ENCODE data around the gene UNG. TPM values are rescaled to one million over a fixed set of nuclear protein-coding genes. Genes with fewer than 3 reads are reported as not detected.
A peak's percentile ranks its signal among the peaks of the same experiment; 100 is the strongest.

UNG gene
- total RNA-seq, 1 donor from 2014 or later, result 29.2 TPM

GRCh38 chr12:109102491-109102890, 5.1 kb downstream of the UNG start:
- Histone ChIP-seq H3K4me3 (no peak overlapping the region), H3K9me3 (no peaks in the 10 kb centered on the region), H3K36me3 (peaks cover 0 to 54% of the 10 kb centered on the region in 2 donors), H3K27me3 (no peaks in the 10 kb centered on the region), H3K4me1 (peaks cover 38% of the 10 kb centered on the region), H3K27ac (peak overlapping the region; percentile 40)
- no peak for DNase-seq (ENCODE audit: extremely low spot score in 2 of 2)
- intact Hi-C loops (cut with DNase I), result no loop called here
- TF ChIP-seq POLR2A (IDR thresholded peaks at IDR 0.05), result no peak
- TF ChIP-seq POLR2AphosphoS5 (IDR thresholded peaks at IDR 0.05; ENCODE audit: insufficient read depth in 1 of 2, low read depth in 1 of 2), result no peak
- TF ChIP-seq CTCF (IDR thresholded peaks at IDR 0.05), result no peak

- no peak overlapping the region for H3K4me3 ChIP-seq
- H3K27me3 ChIP-seq, result no peaks in the 10 kb centered on the region
- peaks cover 24% of the 10 kb centered on the region for H3K4me1 ChIP-seq
- DNase-seq (ENCODE audit: extremely low spot score in 2 of 2), result no peak
- no peak for TF ChIP-seq POLR2A (IDR thresholded peaks at IDR 0.05)
- no peak for TF ChIP-seq POLR2AphosphoS5 (IDR thresholded peaks at IDR 0.05; ENCODE audit: insufficient read depth in 1 of 2, low read depth in 1 of 2)
- intact Hi-C loops (cut with DNase I), result no loop called here
- no peak overlapping the region for H3K27ac ChIP-seq
- H3K9me3 ChIP-seq, result no peaks in the 10 kb centered on the region
- H3K36me3 ChIP-seq, result peaks cover 0 to 62% of the 10 kb centered on the region in 2 donors
These were observed 7.8 kb downstream of the UNG start for GRCh38 chr12:109105176-109105575.

- intact Hi-C loops (cut with DNase I), result loop anchor here (5.0 kb wide), 1 partner anchor 42 kb away; no protein-coding TSS in a partner anchor
- peaks cover 0 to 30% of the 10 kb centered on the region in 2 donors for H3K36me3 ChIP-seq
- no peaks in the 10 kb centered on the region for H3K9me3 ChIP-seq
These were observed 12.5 kb downstream of the UNG start for GRCh38 chr12:109109746-109110350.

DNA sequence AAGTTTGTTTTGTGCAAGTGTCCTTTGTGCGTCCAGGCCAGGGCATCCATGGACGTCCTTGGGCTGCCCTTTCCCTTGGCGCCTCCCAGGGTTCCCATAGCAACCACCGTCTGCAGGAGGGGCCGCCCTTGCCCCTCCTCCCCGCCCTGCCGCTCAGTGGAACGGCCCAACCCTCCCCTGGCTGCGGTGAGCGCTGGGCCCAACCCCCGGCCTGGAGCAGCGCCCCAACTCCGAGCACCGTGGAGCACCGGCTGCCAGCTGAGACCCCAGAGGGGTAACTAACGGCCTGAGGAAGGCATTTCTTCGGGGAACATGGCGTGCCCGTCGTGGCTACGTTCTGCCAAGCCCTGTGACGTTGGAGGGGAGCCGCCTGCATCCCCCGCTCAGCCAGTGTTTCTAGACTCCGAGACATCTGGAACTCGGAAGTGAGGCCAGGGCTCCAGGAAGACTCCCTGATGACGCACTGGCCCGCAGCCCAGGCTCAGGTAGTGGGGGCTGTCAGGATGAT, 13.6 kb downstream of the UNG start:
- DNase-seq (ENCODE audit: extremely low spot score in 2 of 2), result peak in 1 of 2 donors; percentile 93
- TF ChIP-seq CTCF (IDR thresholded peaks at IDR 0.05) (no peak), POLR2A (IDR thresholded peaks at IDR 0.05) (peak in 1 of 2 donors; percentile 59), POLR2AphosphoS5 (IDR thresholded peaks at IDR 0.05; ENCODE audit: insufficient read depth in 1 of 2, low read depth in 1 of 2) (peak; percentile 89 to 98)
- intact Hi-C loops (cut with DNase I), result loop anchor here (5.0 kb wide), 1 partner anchor 41 kb away; no protein-coding TSS in a partner anchor
- peaks cover 0 to 18% of the 10 kb centered on the region in 2 donors for H3K36me3 ChIP-seq
- peaks cover 50% of the 10 kb centered on the region for H3K4me1 ChIP-seq
- H3K27ac ChIP-seq, result peak overlapping the region; percentile 91
- H3K9me3 ChIP-seq, result no peaks in the 10 kb centered on the region
- peak overlapping the region; percentile 40 to 55 for H3K4me3 ChIP-seq
- no peaks in the 10 kb centered on the region for H3K27me3 ChIP-seq

More at GRCh38 chr12:109109746-109110350, 12.5 kb downstream of the UNG start:
- Histone ChIP-seq H3K4me1 (peaks cover 38% of the 10 kb centered on the region), H3K4me3 (no peak overlapping the region), H3K27ac (peak overlapping the region; percentile 91), H3K27me3 (no peaks in the 10 kb centered on the region)
- no peak for DNase-seq (ENCODE audit: extremely low spot score in 2 of 2)
- no peak for TF ChIP-seq CTCF (IDR thresholded peaks at IDR 0.05)
- TF ChIP-seq POLR2A (IDR thresholded peaks at IDR 0.05), result no peak
- no peak for TF ChIP-seq POLR2AphosphoS5 (IDR thresholded peaks at IDR 0.05; ENCODE audit: insufficient read depth in 1 of 2, low read depth in 1 of 2)

GRCh38 chr12:109112720-109113465, 15.5 kb downstream of the UNG start:
- TF ChIP-seq POLR2AphosphoS5 (IDR thresholded peaks at IDR 0.05; ENCODE audit: insufficient read depth in 1 of 2, low read depth in 1 of 2), result no peak
- no peak for TF ChIP-seq POLR2A (IDR thresholded peaks at IDR 0.05)
- no peak overlapping the region for H3K4me3 ChIP-seq
- H3K27me3 ChIP-seq, result no peaks in the 10 kb centered on the region
- H3K36me3 ChIP-seq, result peaks cover 0 to 5% of the 10 kb centered on the region in 2 donors
- H3K9me3 ChIP-seq, result no peaks in the 10 kb centered on the region
- H3K27ac ChIP-seq, result peak overlapping the region; percentile 91
- DNase-seq (ENCODE audit: extremely low spot score in 2 of 2), result no peak
- intact Hi-C loops (cut with DNase I), result loop anchor here (5.0 kb wide), 1 partner anchor 39 kb away; no protein-coding TSS in a partner anchor
- peaks cover 64% of the 10 kb centered on the region for H3K4me1 ChIP-seq
